Psoas muscle (tissue), 8 donors: Measurements from ENCODE around the gene KLHL26. TPM values are rescaled to one million over a fixed set of nuclear protein-coding genes. Genes with fewer than 3 reads are reported as not detected.

Source experiments
- ATAC-seq, 4 donors: fragments of 200-7000 bp; cut with Tn5 transposase; one replicate each; pipeline ENCODE4 v1.9.1; 2020; ENCODE audit warnings: moderate library complexity in 3 of 4, mild to moderate bottlenecking in 2 of 4
- DNase-seq, 2 donors: peaks; one replicate each; pipeline ENCODE4 v3.0.0-alpha.2; 2020
- H3K27ac ChIP-seq: fragments of 200-600 bp; one replicate; pipeline ENCODE4 v1.8.0; 2022
- H3K27me3 ChIP-seq, 3 donors: fragments of 200-600 bp in 1 of 3; one replicate each; pipeline versions ENCODE4 v1.6.1 to v1.8.0; 2013 to 2022; ENCODE audit warnings: low read length in 2 of 3, mild to moderate bottlenecking in 2 of 3, moderate library complexity in 1 of 3; ENCODE audit not compliant: insufficient read depth in 3 of 3
- H3K36me3 ChIP-seq, 2 donors: fragments of 200-600 bp in 1 of 2; one replicate each; pipeline versions ENCODE4 v1.6.1 to v1.8.0; 2013 to 2022; ENCODE audit warnings: low read depth in 1 of 2, mild to moderate bottlenecking in 1 of 2, moderate library complexity in 1 of 2; ENCODE audit not compliant: insufficient read depth in 1 of 2
- H3K4me1 ChIP-seq: fragments of 200-600 bp; one replicate; pipeline ENCODE4 v1.8.0; 2022
- H3K4me3 ChIP-seq: fragments of 200-600 bp; one replicate; pipeline ENCODE4 v1.8.0; 2022; ENCODE audit warnings: mild to moderate bottlenecking
- H3K9me3 ChIP-seq: fragments of 200-600 bp; one replicate; pipeline ENCODE4 v1.8.0; 2022
- WGBS, 3 donors: extraction: QIAGEN DNeasy Blood & Tissue Kit; methylation state at CpG; one replicate each; pipeline versions ENCODE4 v1.1.6 to v1.1.7; 2013; 5-methylcytosine and 5-hydroxymethylcytosine counted together
- intact Hi-C, 2 donors: fragments of 100-400 bp; cut with DNase I; formaldehyde crosslinking; loops; one replicate each; pipeline versions ENCODE4 v1.11.0 to v1.14.2; 2022
- polyA plus RNA-seq, 3 donors: library from polyadenylated mRNA; stranded (reverse); fragments of 200-250 nt; gene quantifications; one replicate each; pipeline ENCODE4 v1.2.3, GENCODE V29; 2013
- total RNA-seq, 4 donors: library from RNA; stranded (reverse); fragmentation: NEBNext Ultra II Directional in 2 of 4; extraction: Animal tissue kit (Norgen Biotek cat#: 25700) in 2 of 4; gene quantifications; one replicate each; pipeline versions ENCODE4 v1.2.1 to v1.2.4, GENCODE V29; 2021 to 2023
- TF ChIP-seq, protein P1 (sequence below): fragments of 200-600 bp; IDR thresholded peaks from one replicate; pipeline ENCODE4 v1.8.0; 2022; ENCODE audit warnings: antibody characterized with exemption
- donor health status: healthy with polysubstance abuse.
- donor health status: DM: no; HTN: no; CAD: no; lungs with moderate emphysema.
- donor health status: Bipolar disorder and iron deficiency.
- donor health status: healthy.
- donor health status: DM: yes; HTN: yes; CAD: no.
- donor health status: DM: no; HTN: no; CAD: no.
- donor health status: DM: no; HTN: no; CAD: no.
- donor health status: DM: yes; HTN: yes; CAD: no.

The KLHL26 gene
- total and polyA plus RNA-seq, 7 donors: 3.1 to 9.9 (median 5.2) TPM

DNA sequence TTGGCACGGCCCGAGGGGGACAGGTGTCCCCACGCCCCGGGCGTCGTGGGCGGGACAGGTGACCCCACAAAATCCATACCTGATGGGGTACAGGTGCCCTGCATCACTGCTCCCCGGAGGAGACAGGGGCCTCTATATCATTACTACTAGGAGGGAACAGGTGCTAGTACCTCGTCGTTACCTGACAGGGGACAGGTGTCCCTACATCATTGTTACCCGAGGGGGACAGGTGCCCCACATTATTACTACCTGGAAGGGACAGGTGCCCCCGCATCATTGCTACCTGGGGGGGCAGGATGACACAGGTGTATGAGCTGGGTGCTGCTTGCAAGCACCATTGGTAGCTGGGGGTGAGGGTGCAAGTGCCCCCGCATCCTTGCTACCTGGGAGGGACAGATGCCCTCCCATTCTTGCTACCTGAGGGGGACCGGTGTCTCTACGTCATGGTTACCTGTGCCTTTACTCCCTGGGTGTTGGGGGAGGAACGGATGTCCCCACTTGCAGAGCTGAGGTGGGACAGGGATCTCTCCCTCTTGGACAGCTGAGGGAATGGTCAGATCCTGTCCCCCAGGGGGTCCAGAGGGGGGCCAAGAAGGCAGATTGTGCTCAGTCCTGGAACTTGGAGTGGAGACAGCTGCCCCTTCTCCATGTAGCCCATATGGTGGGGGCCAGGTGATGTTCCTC is 47.3 kb downstream of the KLHL26 start:
- Histone ChIP-seq H3K9me3 (no peaks in the 10 kb centered on the region), H3K27ac (peak overlapping the region; percentile 3), H3K36me3 (no peaks in the 10 kb centered on the region), H3K4me1 (peaks cover 11% of the 10 kb centered on the region), H3K4me3 (peak overlapping the region; percentile 71), H3K27me3 (no peaks in the 10 kb centered on the region)
- WGBS, 3 donors: 18 to 23% (median 23%) methylated on average over 12 to 16 of the region's 16 CpGs
- DNase-seq (peak in 1 of 2 donors; percentile 61), ATAC-seq (peak in 1 of 4 donors; percentile 6)
- TF ChIP-seq, protein P1, sequence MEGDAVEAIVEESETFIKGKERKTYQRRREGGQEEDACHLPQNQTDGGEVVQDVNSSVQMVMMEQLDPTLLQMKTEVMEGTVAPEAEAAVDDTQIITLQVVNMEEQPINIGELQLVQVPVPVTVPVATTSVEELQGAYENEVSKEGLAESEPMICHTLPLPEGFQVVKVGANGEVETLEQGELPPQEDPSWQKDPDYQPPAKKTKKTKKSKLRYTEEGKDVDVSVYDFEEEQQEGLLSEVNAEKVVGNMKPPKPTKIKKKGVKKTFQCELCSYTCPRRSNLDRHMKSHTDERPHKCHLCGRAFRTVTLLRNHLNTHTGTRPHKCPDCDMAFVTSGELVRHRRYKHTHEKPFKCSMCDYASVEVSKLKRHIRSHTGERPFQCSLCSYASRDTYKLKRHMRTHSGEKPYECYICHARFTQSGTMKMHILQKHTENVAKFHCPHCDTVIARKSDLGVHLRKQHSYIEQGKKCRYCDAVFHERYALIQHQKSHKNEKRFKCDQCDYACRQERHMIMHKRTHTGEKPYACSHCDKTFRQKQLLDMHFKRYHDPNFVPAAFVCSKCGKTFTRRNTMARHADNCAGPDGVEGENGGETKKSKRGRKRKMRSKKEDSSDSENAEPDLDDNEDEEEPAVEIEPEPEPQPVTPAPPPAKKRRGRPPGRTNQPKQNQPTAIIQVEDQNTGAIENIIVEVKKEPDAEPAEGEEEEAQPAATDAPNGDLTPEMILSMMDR: no peak
- intact Hi-C loops: loop anchor here (10.0 kb wide), 2 partner anchors 151 to 161 kb away; partner anchors contain the start of gene UPF1 (in 1 of the 2)

DNA sequence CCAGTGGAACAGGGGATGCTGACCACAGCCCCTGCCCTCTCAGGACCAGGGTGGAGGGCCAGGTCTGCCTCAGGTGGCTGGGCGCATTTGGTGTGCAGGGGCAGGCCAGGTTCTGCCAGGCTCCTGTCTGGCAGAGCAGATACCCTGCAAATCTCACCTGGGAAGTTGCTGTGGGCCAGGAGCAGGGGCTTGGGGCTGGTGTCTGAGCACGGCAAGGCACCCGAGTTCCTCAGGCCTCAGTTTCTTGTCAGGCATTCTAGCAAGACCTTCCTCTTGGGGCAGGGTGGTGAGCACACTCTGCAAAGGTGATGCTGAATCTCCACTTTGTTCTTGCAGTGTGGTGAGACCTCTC is 47.8 kb downstream of the KLHL26 start:
- no peak for ATAC-seq
- Histone ChIP-seq H3K4me3 (peak overlapping the region; percentile 71), H3K36me3 (no peaks in the 10 kb centered on the region), H3K27ac (peak overlapping the region; percentile 3), H3K4me1 (peaks cover 11% of the 10 kb centered on the region), H3K9me3 (no peaks in the 10 kb centered on the region), H3K27me3 (no peaks in the 10 kb centered on the region)
- WGBS, 3 donors: 88 to 89% (median 88%) methylated on average over 3 of the region's 3 CpGs
- TF ChIP-seq, protein P1: no peak
- DNase-seq: no peak
- intact Hi-C loops: loop anchor here (10.0 kb wide), 2 partner anchors 150 to 160 kb away; partner anchors contain the start of gene UPF1 (in 1 of the 2)

DNA sequence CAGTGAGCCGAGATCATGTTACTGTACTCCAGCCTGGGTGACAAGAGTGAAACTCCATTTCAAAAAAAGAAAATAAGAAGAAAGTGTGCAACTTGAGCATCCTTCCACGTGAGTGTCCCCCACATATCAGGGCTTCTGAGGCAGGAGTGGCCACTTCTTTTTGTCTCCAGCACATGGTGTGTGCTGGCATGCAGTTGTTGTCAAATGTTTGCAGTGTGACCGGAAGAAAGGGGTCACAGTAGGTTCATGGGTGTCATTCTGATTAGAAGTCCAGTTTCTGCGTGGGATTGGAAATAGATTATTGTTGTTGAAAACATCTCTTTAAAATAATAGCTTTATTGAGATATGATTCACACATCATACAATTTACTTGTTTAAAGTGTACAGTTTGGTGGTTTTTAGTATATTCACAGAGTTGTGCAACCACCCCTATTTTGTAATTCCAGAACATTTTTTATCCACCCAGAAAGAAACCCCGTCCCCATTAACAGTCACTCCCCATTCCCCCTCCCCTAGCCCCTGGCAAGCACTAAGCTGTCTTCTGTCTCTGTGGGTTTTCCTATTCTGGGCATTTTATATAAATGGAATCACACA is 48.9 kb downstream of the KLHL26 start:
- no peak for ATAC-seq
- H3K27me3 ChIP-seq: no peaks in the 10 kb centered on the region
- H3K4me1 ChIP-seq: peaks cover 11% of the 10 kb centered on the region
- no peaks in the 10 kb centered on the region for H3K36me3 ChIP-seq
- TF ChIP-seq, protein P1: no peak
- intact Hi-C loops: loop anchor here (10.0 kb wide), 2 partner anchors 149 to 159 kb away; partner anchors contain the start of gene UPF1 (in 1 of the 2)
- 64 to 70% (median 66%) methylated on average over 5 of the region's 5 CpGs for WGBS, 3 donors
- no peak overlapping the region for H3K4me3 ChIP-seq
- no peak overlapping the region for H3K27ac ChIP-seq
- H3K9me3 ChIP-seq: no peaks in the 10 kb centered on the region
- no peak for DNase-seq

DNA sequence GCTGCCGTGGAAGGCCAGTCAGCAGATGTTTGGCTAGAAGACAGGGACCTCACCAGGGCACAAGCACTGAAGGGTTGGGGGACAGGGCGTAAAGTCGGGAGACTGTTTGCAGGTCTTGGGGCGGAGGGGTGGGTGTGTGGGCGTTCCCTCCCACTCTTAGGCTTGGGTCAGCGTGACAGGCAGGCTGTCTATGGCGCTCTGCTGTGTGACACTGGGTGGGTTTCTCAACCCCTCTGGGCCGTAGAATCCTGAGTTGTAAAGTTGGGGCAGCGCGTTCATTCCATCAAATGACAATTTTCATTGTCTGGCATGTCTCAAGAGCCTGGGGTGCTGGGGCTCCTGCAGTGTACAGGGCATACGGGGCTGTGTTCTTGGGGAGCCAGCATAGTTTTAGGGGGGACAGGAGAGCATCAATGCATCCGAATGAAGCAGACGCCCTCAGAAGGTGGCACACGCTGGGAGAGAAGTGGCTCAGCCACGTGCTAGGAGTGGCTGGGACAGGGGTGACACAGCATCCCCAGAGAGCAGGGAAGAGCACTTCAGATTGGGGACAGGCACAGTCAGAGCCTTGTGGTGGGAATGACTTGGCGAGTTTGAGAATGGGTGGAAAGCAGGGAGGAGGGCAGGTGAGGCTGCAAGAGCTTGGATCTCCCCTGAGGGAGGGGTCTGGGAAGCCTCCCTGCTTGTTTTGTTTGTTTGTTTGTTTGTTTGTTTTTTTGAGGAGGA is 51.1 kb downstream of the KLHL26 start:
- Histone ChIP-seq H3K4me3 (no peak overlapping the region), H3K36me3 (no peaks in the 10 kb centered on the region), H3K4me1 (peaks cover 9% of the 10 kb centered on the region), H3K27ac (no peak overlapping the region), H3K9me3 (no peaks in the 10 kb centered on the region), H3K27me3 (no peaks in the 10 kb centered on the region)
- ATAC-seq (no peak), DNase-seq (no peak)
- TF ChIP-seq, protein P1: no peak
- intact Hi-C loops: loop anchor here (10.0 kb wide), 2 partner anchors 147 to 157 kb away; partner anchors contain the start of gene UPF1 (in 1 of the 2)
- WGBS, 3 donors: 91 to 92% (median 91%) methylated on average over 16 of the region's 16 CpGs
